Measurements from ENCODE around the gene FBN1. TPM values are rescaled to one million over a fixed set of nuclear protein-coding genes. Genes with fewer than 3 reads are reported as not detected.

Gene FBN1
- total RNA-seq, 1 donor from 2014 or later: 0.62 TPM

- POLR2A ChIA-PET: no interaction called here
- Mint-ChIP-seq H3K36me3 (ENCODE audit: low read depth) (no peaks in the 10 kb centered on the region), H3K4me3 (no peak overlapping the region), H3K9me3 (no peaks in the 10 kb centered on the region), H3K27ac (no peak overlapping the region), H3K4me1 (no peaks in the 10 kb centered on the region), H3K27me3 (no peaks in the 10 kb centered on the region)
- no peak for TF ChIP-seq CTCF (IDR thresholded peaks at IDR 0.05)
- intact Hi-C loops (cut with micrococcal nuclease): no loop called here
- CTCF ChIA-PET: no interaction called here
- DNase-seq: no peak
- no peak for ATAC-seq (ENCODE audit: low read depth)
Measured at GRCh38 chr15:48486228-48486627, 159.3 kb downstream of the FBN1 start.

- DNase-seq: no peak
- Mint-ChIP-seq H3K4me3 (no peak overlapping the region), H3K9me3 (no peaks in the 10 kb centered on the region), H3K36me3 (ENCODE audit: low read depth) (no peaks in the 10 kb centered on the region), H3K4me1 (no peaks in the 10 kb centered on the region), H3K27ac (no peak overlapping the region), H3K27me3 (no peaks in the 10 kb centered on the region)
- ATAC-seq (ENCODE audit: low read depth): no peak
- ChIA-PET POLR2A (no interaction called here), CTCF (no interaction called here)
- TF ChIP-seq CTCF (IDR thresholded peaks at IDR 0.05): no peak
- intact Hi-C loops (cut with micrococcal nuclease): no loop called here
Measured at GRCh38 chr15:48481802-48482201, 163.7 kb downstream of the FBN1 start.

- Mint-ChIP-seq H3K4me3 (no peak overlapping the region), H3K36me3 (ENCODE audit: low read depth) (no peaks in the 10 kb centered on the region), H3K9me3 (no peaks in the 10 kb centered on the region), H3K27ac (no peak overlapping the region), H3K27me3 (no peaks in the 10 kb centered on the region), H3K4me1 (no peaks in the 10 kb centered on the region)
- POLR2A ChIA-PET: no interaction called here
- DNase-seq: no peak
- intact Hi-C loops (cut with micrococcal nuclease): no loop called here
- CTCF ChIA-PET: no interaction called here
- no peak for TF ChIP-seq CTCF (IDR thresholded peaks at IDR 0.05)
- ATAC-seq (ENCODE audit: low read depth): no peak
Measured at GRCh38 chr15:48479751-48480150, 165.8 kb downstream of the FBN1 start.

GRCh38 chr15:48478581-48478980 lies 166.9 kb downstream of the FBN1 start:
- no peaks in the 10 kb centered on the region for H3K9me3 Mint-ChIP-seq
- no peak overlapping the region for H3K4me3 Mint-ChIP-seq
- no peak for TF ChIP-seq CTCF (IDR thresholded peaks at IDR 0.05)
- H3K4me1 Mint-ChIP-seq: no peaks in the 10 kb centered on the region
- H3K27ac Mint-ChIP-seq: no peak overlapping the region
- ChIA-PET POLR2A (no interaction called here), CTCF (no interaction called here)
- DNase-seq (no peak), ATAC-seq (ENCODE audit: low read depth) (no peak)
- intact Hi-C loops (cut with micrococcal nuclease): no loop called here
- no peaks in the 10 kb centered on the region for H3K27me3 Mint-ChIP-seq
- no peaks in the 10 kb centered on the region for H3K36me3 Mint-ChIP-seq (ENCODE audit: low read depth)

GRCh38 chr15:48477795-48478360 lies 167.6 kb downstream of the FBN1 start:
- intact Hi-C loops (cut with micrococcal nuclease): no loop called here
- ATAC-seq (ENCODE audit: low read depth): no peak
- Mint-ChIP-seq H3K36me3 (ENCODE audit: low read depth) (no peaks in the 10 kb centered on the region), H3K4me3 (no peak overlapping the region), H3K9me3 (no peaks in the 10 kb centered on the region), H3K27me3 (no peaks in the 10 kb centered on the region), H3K4me1 (no peaks in the 10 kb centered on the region), H3K27ac (no peak overlapping the region)
- no peak for TF ChIP-seq CTCF (IDR thresholded peaks at IDR 0.05)
- DNase-seq: no peak
- ChIA-PET CTCF (no interaction called here), POLR2A (no interaction called here)
